PC-3 (cell line): Measurements from ENCODE around the gene WNT3. TPM values are rescaled to one million over a fixed set of nuclear protein-coding genes. Genes with fewer than 3 reads are reported as not detected.

Experiments used
- ATAC-seq: fragments of 200-7000 bp; cut with Tn5 transposase; 2 replicates; pipeline ENCODE4 v1.9.1; 2020; ENCODE audit warnings: mild to moderate bottlenecking, moderate library complexity
- BruUV-seq: library from RNA; stranded (reverse); fragments of 400-500 nt; replicated peaks from 2 replicates; lab custom pipeline; 2021; lab: Mats Ljungman, UMichigan
- CTCF ChIA-PET: fragments of 300-600 bp; sonication (Branson Sonifier 250); formaldehyde crosslinking; loops from one replicate; lab custom pipeline; 2022; ENCODE audit warnings: antibody characterized with exemption; lab: Charles Lee
- POLR2A ChIA-PET: fragments of 300-600 bp; sonication (Branson Sonifier 250); formaldehyde crosslinking; loops from one replicate; lab custom pipeline; 2022; ENCODE audit warnings: antibody characterized with exemption; ENCODE audit not compliant: unreplicated experiment; lab: Charles Lee
- DNase-seq: peaks from one replicate; pipeline ENCODE4 v3.0.0-alpha.2; 2015
- H2AFZ ChIP-seq: fragments of 300-600 bp; sonication (generic); 2 replicates; pipeline ENCODE4 v1.6.0; 2016; ENCODE audit warnings: antibody characterized with exemption, low read length
- H3F3A ChIP-seq: fragments of 300-600 bp; sonication (generic); one replicate; pipeline ENCODE4 v1.6.0; 2017; ENCODE audit warnings: antibody characterized with exemption, low read length, control low read depth, mild to moderate bottlenecking; ENCODE audit not compliant: unreplicated experiment
- H3K27ac ChIP-seq: fragments of 300-600 bp; sonication (generic); 2 replicates; pipeline ENCODE4 v1.5.1; 2016; ENCODE audit warnings: mild to moderate bottlenecking, low read length
- H3K27me3 ChIP-seq: fragments of 300-600 bp; sonication (generic); 2 replicates; pipeline ENCODE4 v1.6.1; 2016; ENCODE audit warnings: low read length, mixed read lengths
- H3K36me3 ChIP-seq: fragments of 300-600 bp; sonication (generic); 2 replicates; pipeline ENCODE4 v1.6.1; 2016; ENCODE audit warnings: low read depth, mixed run types, low read length, mixed read lengths
- H3K4me1 ChIP-seq: fragments of 300-600 bp; sonication (generic); 2 replicates; pipeline ENCODE4 v1.5.1; 2016; ENCODE audit warnings: low read length; ENCODE audit not compliant: insufficient read depth
- H3K4me2 ChIP-seq: fragments of 300-600 bp; sonication (generic); 2 replicates; pipeline ENCODE4 v1.6.0; 2016; ENCODE audit warnings: low read length
- H3K4me3 ChIP-seq: fragments of 300-600 bp; sonication (generic); 2 replicates; pipeline ENCODE4 v1.5.1; 2016; ENCODE audit warnings: mild to moderate bottlenecking, low read length, mixed read lengths
- H3K79me2 ChIP-seq: fragments of 300-600 bp; sonication (generic); 2 replicates; pipeline ENCODE4 v1.6.1; 2017; ENCODE audit warnings: low read length, mixed read lengths
- H3K9ac ChIP-seq: fragments of 300-600 bp; sonication (generic); 2 replicates; pipeline ENCODE4 v1.6.0; 2016; ENCODE audit warnings: mild to moderate bottlenecking, low read length
- H3K9me2 ChIP-seq: fragments of 300-600 bp; sonication (generic); replicated peaks from 2 replicates; pipeline ENCODE4 v1.6.1; 2016; ENCODE audit warnings: mixed run types, low read length, mixed read lengths
- H3K9me3 ChIP-seq: fragments of 300-600 bp; sonication (generic); 2 replicates; pipeline ENCODE4 v1.6.1; 2016; ENCODE audit warnings: low read length, mixed read lengths
- H4K20me1 ChIP-seq: fragments of 300-600 bp; sonication (generic); 2 replicates; pipeline ENCODE4 v1.6.1; 2016; ENCODE audit warnings: low read length, mixed read lengths
- EZH2 ChIP-seq: fragments of 300-600 bp; sonication (generic); IDR thresholded peaks from one replicate; pipeline ENCODE4 v1.6.1; 2017; ENCODE audit warnings: antibody characterized with exemption, mild to moderate bottlenecking, low read length; ENCODE audit not compliant: unreplicated experiment
- EZH2phosphoT487 ChIP-seq: fragments of 300-600 bp; sonication (generic); IDR thresholded peaks from 2 replicates; pipeline ENCODE4 v1.6.1; 2018; ENCODE audit warnings: mild to moderate bottlenecking, antibody characterized with exemption, low read length, borderline replicate concordance
- intact Hi-C: fragments of 100-400 bp; cut with micrococcal nuclease; formaldehyde crosslinking; loops from 2 replicates; pipeline ENCODE4 v1.9.0; 2023
- total RNA-seq: library from RNA; depleted of rRNA; stranded (reverse); fragments of >200 nt; gene quantifications from 2 replicates; pipeline ENCODE4 v1.2.3, GENCODE V29; 2014
- TF ChIP-seq, protein P1 (sequence below): fragments of 300-600 bp; sonication (generic); conservative IDR thresholded peaks from 2 replicates; pipeline ENCODE4 v1.5.1; 2017; ENCODE audit warnings: antibody characterized with exemption, low read depth, mild to moderate bottlenecking, low read length

Gene WNT3
- total RNA-seq, 1 experiment from 2014 or later: 4.9 TPM

GRCh38 chr17:46772475-46773220, 45.8 kb downstream of the WNT3 start:
- H3K27me3 ChIP-seq: no peaks in the 10 kb centered on the region
- no peaks in the 10 kb centered on the region for H4K20me1 ChIP-seq
- TF ChIP-seq EZH2phosphoT487: no peak
- TF ChIP-seq, protein P1, sequence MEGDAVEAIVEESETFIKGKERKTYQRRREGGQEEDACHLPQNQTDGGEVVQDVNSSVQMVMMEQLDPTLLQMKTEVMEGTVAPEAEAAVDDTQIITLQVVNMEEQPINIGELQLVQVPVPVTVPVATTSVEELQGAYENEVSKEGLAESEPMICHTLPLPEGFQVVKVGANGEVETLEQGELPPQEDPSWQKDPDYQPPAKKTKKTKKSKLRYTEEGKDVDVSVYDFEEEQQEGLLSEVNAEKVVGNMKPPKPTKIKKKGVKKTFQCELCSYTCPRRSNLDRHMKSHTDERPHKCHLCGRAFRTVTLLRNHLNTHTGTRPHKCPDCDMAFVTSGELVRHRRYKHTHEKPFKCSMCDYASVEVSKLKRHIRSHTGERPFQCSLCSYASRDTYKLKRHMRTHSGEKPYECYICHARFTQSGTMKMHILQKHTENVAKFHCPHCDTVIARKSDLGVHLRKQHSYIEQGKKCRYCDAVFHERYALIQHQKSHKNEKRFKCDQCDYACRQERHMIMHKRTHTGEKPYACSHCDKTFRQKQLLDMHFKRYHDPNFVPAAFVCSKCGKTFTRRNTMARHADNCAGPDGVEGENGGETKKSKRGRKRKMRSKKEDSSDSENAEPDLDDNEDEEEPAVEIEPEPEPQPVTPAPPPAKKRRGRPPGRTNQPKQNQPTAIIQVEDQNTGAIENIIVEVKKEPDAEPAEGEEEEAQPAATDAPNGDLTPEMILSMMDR: no peak
- ChIA-PET POLR2A (interaction anchor here (0.6 kb wide), 1 partner anchor 46 kb away, joined by 5 read pairs; no protein-coding TSS in a partner anchor), CTCF (no interaction called here)
- no peak for ATAC-seq
- H3K4me3 ChIP-seq: peak overlapping the region; percentile 78
- H3K79me2 ChIP-seq: no peaks in the 10 kb centered on the region
- peak overlapping the region; percentile 89 for H2AFZ ChIP-seq
- DNase-seq: no peak
- H3K9me3 ChIP-seq: no peaks in the 10 kb centered on the region
- peak overlapping the region; percentile 24; the same call in 1 of the 2 replicates for H3K27ac ChIP-seq
- intact Hi-C loops: no loop called here
- no peaks in the 10 kb centered on the region for H3F3A ChIP-seq
- peak overlapping the region; percentile 94 for H3K4me2 ChIP-seq
- BruUV-seq: no TSS peak
- H3K9me2 ChIP-seq: no peaks in the 10 kb centered on the region
- peaks cover 27% of the 10 kb centered on the region for H3K4me1 ChIP-seq
- no peaks in the 10 kb centered on the region for H3K36me3 ChIP-seq
- peak overlapping the region; percentile 48; the same call in 1 of the 2 replicates for H3K9ac ChIP-seq

DNA sequence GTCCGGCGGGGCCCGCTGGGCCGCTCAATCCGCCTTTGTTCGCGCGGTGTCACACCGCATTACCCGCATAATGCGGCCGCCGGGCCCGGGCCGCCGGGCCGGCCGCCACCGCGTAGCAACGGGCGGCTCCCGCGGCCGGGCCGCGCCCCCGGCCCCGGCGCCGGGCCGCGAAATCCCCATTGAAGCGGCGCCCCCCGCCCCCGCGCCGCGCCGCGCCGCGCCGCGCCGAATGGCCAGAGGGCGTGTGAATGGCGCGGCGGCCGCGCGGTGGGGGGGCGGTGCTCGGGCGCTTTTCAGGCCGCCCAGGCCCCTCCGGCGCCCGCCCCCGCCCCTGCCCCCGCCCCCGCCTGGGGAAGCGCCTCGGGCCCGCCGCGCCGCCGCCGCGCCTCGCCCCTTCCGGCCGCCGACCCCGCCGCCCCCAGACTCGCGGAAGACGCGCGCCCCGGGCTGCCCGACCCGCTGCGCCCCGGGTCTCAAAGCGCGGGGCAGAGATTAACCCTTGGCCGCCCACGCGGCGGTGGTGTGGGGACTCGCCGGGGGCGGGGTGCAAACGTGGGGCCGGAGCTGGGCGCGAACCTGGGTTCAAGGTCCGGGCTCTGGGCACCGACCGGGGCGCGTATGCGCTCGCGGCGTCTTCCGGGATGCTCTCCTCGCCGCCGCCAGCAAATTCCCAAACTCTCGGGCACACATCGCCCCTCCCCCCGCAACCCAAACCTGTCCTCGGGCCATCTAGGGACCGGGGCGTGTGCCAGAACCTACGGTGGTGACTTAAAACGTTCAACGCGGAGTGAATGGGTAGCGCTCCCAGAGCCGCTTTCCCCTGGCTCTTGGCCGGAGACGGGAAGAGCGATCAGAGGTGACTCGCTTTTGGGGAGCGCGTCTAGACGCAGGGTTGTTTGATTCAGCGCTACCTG, 46.7 kb downstream of the WNT3 start:
- peak overlapping the region; percentile 78 for H3K4me3 ChIP-seq
- no peaks in the 10 kb centered on the region for H3K27me3 ChIP-seq
- DNase-seq (peak; percentile 77), ATAC-seq (peak; percentile 41)
- ChIA-PET CTCF (no interaction called here), POLR2A (no interaction called here)
- BruUV-seq: TSS peak; percentile 60
- H3K36me3 ChIP-seq: no peaks in the 10 kb centered on the region
- H3K9me2 ChIP-seq: no peaks in the 10 kb centered on the region
- peak overlapping the region; percentile 89 for H2AFZ ChIP-seq
- peak overlapping the region; percentile 24; the same call in 1 of the 2 replicates for H3K27ac ChIP-seq
- intact Hi-C loops: no loop called here
- peak overlapping the region; percentile 65 for H3K9ac ChIP-seq
- TF ChIP-seq, protein P1: no peak
- no peak for TF ChIP-seq EZH2phosphoT487
- TF ChIP-seq EZH2: no peak
- H4K20me1 ChIP-seq: no peaks in the 10 kb centered on the region
- no peaks in the 10 kb centered on the region for H3F3A ChIP-seq
- no peaks in the 10 kb centered on the region for H3K79me2 ChIP-seq
- H3K4me2 ChIP-seq: peak overlapping the region; percentile 94
- H3K9me3 ChIP-seq: no peaks in the 10 kb centered on the region
- peaks cover 27% of the 10 kb centered on the region for H3K4me1 ChIP-seq
